PFSK-1 (cell line): ENCODE results near the gene FEV.

ENCODE experiments used
- FOXP2 ChIP-seq: optimal IDR thresholded peaks from 2 replicates; pipeline ENCODE3; 2011; ENCODE audit warnings: borderline replicate concordance, control low read depth, inconsistent platforms; ENCODE audit not compliant: insufficient read depth; ENCODE audit errors: extremely low read length, extremely low read depth
- POLR2AphosphoS5 ChIP-seq: IDR thresholded peaks from 2 replicates; pipeline ENCODE4 v1.6.1; 2012; ENCODE audit warnings: low read depth, mild to moderate bottlenecking, control low read depth, low read length, moderate library complexity
- REST ChIP-seq, 2 experiments: IDR thresholded peaks; 2 replicates each; pipeline versions ENCODE4 v1.6.1 to v1.8.0; 2011 to 2012; ENCODE audit warnings: low read depth in 2 of 2, low read length in 2 of 2, control low read depth in 1 of 2, inconsistent platforms in 1 of 2, mild to moderate bottlenecking in 1 of 2, moderate library complexity in 1 of 2; ENCODE audit not compliant: insufficient read depth in 1 of 2
- SIN3A ChIP-seq: IDR thresholded peaks from 2 replicates; pipeline ENCODE4 v1.6.1; 2012; ENCODE audit warnings: mild to moderate bottlenecking, low read length, moderate library complexity, borderline replicate concordance; ENCODE audit not compliant: insufficient read depth
- TAF1 ChIP-seq: IDR thresholded peaks from 2 replicates; pipeline ENCODE4 v1.6.1; 2012; ENCODE audit warnings: low read length, control low read depth, borderline replicate concordance; ENCODE audit not compliant: insufficient read depth

FEV gene

GRCh38 chr2:218979846-218980734 is 4.9 kb downstream of the FEV start:
- no peak for TF ChIP-seq TAF1
- no peak for TF ChIP-seq SIN3A
- TF ChIP-seq REST (IDR thresholded peaks at IDR 0.05; ENCODE audit: insufficient read depth in 1 of 2, low read depth in 2 of 2, low read length in 2 of 2), result no peak
- TF ChIP-seq FOXP2, result no peak
- TF ChIP-seq POLR2AphosphoS5, result no peak

- no peak for TF ChIP-seq REST (IDR thresholded peaks at IDR 0.05; ENCODE audit: insufficient read depth in 1 of 2, low read depth in 2 of 2, low read length in 2 of 2)
- no peak for TF ChIP-seq TAF1
- no peak for TF ChIP-seq POLR2AphosphoS5
- no peak for TF ChIP-seq SIN3A
- TF ChIP-seq FOXP2, result no peak
Observed at GRCh38 chr2:218975060-218975777, 9.8 kb downstream of the FEV start.

GRCh38 chr2:218970894-218971293 is 14.1 kb downstream of the FEV start:
- TF ChIP-seq TAF1, result no peak
- TF ChIP-seq SIN3A, result no peak
- no peak for TF ChIP-seq FOXP2
- no peak for TF ChIP-seq REST (IDR thresholded peaks at IDR 0.05; ENCODE audit: insufficient read depth in 1 of 2, low read depth in 2 of 2, low read length in 2 of 2)
- no peak for TF ChIP-seq POLR2AphosphoS5

- TF ChIP-seq FOXP2 (no peak), TAF1 (0 out of 2 replicates have a peak, but pooled peaks have one; percentile 17), POLR2AphosphoS5 (0 out of 2 replicates have a peak, but pooled peaks have one; percentile 17), SIN3A (no peak), REST (IDR thresholded peaks at IDR 0.05; ENCODE audit: insufficient read depth in 1 of 2, low read depth in 2 of 2, low read length in 2 of 2) (peak; percentile 49 to 56; a peak in 2 of 4 replicates)
Observed at GRCh38 chr2:218964041-218964771, 20.8 kb downstream of the FEV start.
